ENCODE measurements around the gene ZCCHC9.

DNA sequence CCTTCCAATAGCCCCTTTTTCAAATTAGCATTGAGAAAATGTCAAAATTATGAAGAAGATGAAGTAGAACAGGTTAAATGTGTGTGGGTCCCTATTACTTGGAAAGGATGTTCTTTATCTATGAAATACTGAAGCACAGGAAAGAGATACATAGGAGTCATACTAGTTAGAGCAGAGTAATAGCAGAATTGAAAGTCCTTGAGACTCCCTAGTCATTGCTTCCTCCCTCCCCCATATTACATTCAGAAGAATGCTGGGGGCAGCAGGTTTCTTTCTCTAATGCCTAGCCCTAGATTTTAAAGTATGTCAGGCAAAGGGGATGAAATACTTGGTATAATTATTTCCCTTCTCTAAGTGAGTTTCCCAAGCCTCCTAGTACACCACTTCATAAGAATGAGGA lies 4.4 kb downstream of the ZCCHC9 start:
- no peak for TF ChIP-seq POLR2A (IDR thresholded peaks at IDR 0.05)
- TF ChIP-seq, protein P1, sequence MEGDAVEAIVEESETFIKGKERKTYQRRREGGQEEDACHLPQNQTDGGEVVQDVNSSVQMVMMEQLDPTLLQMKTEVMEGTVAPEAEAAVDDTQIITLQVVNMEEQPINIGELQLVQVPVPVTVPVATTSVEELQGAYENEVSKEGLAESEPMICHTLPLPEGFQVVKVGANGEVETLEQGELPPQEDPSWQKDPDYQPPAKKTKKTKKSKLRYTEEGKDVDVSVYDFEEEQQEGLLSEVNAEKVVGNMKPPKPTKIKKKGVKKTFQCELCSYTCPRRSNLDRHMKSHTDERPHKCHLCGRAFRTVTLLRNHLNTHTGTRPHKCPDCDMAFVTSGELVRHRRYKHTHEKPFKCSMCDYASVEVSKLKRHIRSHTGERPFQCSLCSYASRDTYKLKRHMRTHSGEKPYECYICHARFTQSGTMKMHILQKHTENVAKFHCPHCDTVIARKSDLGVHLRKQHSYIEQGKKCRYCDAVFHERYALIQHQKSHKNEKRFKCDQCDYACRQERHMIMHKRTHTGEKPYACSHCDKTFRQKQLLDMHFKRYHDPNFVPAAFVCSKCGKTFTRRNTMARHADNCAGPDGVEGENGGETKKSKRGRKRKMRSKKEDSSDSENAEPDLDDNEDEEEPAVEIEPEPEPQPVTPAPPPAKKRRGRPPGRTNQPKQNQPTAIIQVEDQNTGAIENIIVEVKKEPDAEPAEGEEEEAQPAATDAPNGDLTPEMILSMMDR (IDR thresholded peaks at IDR 0.05): no peak

All from uterus (tissue), 2 donors.